ENCODE measurements around the gene C22orf23.
"Not testable (repeated sequence)": the region's sequence is repeated elsewhere in the genome, so short reads cannot be mapped to it uniquely, and the experiment has no call there.

C22orf23 gene

DNA sequence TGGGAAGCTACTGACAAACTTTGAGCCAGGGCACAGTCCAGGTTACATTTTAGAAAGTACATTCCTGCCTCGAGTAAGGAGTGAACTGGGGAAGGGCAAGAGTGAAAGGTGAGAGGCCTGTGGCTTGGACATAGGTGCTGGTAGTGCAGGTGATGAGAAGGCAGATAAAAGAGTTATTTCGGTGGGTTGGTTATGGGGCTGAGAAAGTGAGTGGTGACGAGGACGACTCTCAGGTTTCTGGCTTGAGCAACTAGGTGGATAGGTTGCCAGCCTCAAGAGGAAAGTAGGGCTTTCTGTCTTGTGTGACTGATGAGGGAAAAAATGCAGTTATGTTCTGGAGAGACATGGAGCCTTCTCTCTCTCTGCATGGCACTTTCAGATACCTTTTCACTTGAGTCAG is 3.8 kb upstream of the C22orf23 start:
- DNase-seq, result no peak

DNA sequence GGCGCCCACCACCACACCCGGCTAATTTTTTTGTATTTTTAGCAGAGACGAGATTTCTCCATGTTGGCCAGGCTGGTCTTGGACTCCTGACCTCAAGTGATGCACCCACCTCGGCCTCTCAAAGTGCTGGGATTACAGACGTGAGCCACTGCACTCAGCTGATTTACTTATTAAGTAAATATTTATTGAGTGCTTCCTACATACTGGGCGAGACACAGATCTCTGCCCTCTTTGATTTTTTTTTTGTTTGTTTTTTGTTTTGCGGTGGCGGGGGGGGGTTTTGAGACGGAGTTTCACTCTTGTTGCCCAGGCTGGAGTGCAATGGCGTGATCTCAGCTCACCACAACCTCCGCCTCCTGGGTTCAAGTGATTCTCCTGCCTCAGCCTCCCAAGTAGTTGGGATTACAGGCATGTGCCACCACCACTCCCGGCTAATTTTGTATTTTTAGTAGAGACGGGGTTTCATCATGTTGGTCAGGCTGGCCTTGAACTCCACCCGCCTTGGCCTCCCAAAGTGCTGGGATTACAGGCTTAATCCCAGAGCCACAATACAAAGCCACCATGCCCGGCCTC is 2.5 kb upstream of the C22orf23 start:
- DNase-seq, result not testable (repeated sequence)

DNA sequence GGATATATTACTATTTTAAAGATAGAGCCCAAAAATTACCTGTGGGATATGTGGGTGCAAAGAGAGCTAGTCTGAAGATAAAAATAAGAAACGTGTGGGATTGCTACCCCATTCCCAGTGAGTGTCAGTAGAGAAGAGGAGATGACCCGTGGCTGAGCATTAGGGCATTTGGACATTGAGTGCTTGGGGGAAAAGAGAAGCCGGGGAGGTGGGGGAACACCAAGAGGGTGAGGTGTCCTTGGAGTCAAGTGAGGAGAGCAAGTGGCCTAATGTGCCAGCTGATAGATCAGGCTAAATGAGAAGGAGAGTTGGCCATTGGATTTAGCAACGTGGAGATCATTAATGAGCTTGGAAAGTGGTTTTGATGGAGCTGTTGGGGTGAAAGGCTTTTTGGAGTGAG is 1.3 kb upstream of the C22orf23 start:
- no peak for DNase-seq

DNA sequence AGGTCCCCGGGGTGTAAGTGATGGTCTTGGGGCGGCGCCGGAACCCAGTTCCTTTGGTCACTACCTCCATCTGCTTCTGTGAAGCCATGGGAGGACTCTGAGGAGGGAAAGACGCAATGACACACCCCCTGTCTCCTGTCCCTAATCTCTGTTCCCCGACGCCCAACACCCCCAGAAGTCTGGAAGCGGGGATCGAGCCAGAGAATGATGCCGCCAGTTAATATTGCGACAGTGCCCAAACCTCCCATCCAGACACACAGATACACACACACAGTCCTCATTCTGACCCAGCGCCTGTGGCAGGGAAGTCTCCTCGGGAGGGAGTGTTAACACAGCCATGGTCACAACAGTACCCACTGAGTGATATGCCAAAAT is 352 bp downstream of the C22orf23 start:
- peak in 3 of 51 donors; percentile 55 to 83 (median 57) for DNase-seq

DNA sequence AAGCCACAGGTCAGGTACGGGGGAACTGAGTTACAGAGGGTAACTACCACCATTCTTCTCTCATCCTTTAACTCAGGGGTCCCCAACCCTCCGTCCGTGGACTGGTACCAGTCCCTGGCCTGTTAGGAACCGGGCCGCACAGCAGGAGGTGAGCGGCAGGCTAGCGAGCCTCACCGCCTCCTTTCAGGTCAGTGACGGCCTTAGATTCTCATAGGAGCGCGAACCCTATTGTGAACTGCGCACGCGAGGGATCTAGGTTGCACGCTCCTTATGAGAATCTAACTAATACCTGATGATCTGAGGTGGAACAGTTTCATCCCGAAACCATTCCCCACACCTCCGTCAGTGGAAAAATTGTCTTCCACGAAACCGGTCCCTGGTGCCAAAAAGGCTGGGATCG is 772 bp downstream of the C22orf23 start:
- DNase-seq, result not testable (repeated sequence)

DNA sequence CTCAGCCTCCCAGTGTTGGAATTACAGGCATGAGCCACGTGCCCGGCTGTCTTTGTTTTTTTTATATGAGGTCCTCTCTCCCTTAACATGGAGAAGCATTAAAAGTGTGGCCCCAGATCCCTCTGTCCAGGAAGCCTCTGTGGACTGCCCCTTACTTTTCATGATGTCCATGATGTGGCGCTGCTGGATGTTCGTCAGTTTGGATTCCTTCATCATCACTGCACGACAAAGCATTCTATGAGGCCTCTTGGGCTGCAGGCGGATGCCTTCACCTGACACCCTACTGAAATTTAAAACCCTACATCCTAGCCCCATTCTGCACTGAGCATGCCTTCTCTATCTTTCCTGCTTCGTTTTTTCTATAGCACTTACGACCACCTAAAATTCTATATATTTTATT is 2.1 kb downstream of the C22orf23 start:
- DNase-seq, result no peak

DNA sequence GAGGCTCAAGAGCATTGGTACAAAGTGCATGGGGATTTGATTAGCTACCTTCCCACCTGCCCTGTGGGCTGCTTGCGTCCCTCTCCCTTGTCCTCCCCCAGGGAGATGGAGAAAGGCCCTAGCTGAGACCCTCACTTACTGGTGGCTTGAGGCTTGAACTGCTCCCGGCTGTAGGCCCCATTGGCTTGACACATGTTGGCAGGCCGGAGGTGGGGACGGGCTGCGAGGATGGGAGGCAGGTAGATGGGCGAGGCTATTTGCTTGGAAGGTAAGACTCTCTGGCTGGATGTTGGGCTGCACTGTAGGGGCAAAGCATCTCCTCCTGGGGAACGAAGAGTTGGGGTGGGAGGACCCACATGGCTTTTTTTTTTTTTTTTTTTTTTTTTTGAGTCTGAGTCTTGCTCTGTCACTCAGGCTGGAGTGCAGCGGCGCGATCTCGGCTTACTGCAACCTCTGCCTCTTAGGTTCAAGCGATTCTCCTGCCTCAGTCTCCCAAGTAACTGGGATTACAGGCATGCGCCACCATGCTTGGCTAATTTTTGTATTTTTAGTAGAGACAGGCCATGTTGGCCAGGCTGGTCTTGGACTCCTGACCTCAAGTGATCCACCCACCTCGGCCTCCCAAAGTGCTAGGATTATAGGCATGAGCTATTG is 6.1 kb downstream of the C22orf23 start:
- DNase-seq, result not testable (repeated sequence)

DNA sequence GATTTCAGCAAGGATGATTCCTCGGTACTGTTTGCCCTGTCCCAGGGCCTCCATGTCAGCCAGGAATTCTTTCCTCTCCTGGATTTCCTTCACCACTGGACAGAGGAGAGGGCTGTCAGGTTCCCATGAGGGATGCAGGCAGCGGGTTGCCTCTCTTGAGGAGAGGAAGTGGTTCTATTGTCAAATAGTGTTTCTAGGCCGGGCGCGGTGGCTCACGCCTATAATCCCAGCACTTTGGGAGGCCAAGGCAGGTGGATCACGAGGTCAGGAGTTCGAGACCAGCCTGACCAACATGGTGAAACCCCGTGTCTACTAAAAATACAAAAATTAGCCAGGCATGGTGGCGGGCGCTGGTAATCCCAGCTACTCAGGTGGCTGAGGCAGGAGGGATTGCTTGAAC is 9.0 kb downstream of the C22orf23 start:
- DNase-seq, result not testable (repeated sequence)

DNA sequence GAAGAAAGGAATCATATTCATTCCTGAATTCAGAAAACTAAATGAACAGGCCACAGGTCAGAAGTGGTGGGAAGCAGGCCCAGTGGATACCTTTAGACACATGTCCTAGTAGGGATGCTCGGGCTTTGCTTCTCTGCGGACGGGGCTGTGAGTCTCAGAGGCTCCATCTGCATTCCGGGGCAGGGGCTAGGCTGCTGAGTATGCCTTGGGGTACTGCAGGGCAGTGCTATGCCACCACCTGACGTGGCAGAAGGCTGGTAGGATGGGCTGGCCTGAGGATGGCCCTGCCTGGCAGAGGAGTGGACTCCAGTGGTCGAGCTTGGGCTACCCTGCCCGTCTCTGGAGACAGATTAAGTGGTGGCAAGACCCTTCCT is 9.6 kb downstream of the C22orf23 start:
- DNase-seq, result no peak

DNA sequence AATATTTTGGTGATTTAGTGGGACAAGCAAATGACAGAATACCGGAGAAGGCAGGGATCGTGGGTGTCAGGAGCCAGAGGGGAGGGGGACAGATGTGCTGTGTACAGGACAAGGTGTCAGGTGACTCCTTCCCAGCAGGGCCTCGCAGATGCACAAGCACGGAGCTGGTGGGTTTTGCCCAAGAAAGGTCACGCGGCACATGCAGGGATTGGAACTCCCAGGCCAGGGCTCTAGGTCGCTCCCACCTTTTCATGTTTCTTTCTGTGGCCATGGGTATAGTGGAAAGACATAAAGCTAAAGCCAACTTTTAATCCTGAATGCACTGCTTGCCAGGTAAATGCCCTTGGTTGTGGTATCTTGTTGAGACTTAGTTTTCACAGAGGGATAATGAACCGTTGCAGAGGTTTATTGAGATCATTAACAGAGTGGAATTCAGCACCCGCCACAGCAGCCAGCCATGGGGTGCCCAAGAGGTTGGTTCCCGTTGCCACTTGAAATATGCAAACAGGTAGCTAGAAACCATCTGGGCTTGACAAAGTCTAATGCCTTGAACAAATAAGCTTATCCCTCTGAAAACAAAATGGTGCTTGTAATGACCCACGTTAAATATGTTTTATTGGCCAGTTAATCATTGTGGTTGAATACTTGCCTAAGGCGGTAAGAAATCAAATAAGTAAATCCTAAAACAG is 10.1 kb downstream of the C22orf23 start:
- DNase-seq, result no peak

DNA sequence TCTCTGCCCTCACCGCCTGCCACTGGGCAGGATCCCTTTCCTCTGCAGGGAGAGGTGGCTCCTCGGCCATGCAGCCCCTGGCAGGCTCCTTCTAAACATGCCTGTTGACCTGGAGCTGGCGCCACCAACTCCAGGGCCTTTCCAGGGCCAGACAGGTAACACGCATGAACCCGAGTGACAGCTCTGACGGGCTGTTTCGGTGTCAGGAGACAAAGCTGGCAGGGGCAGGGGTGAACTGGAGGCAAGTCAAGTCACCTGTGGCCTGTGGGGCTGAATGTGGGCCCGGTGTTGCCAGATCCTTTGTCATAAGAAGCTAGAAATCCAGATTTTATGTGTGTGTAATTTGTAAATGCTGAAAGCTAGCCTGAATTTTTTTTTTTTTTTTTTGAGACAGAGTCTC is 11.3 kb downstream of the C22orf23 start:
- no peak for DNase-seq

DNA sequence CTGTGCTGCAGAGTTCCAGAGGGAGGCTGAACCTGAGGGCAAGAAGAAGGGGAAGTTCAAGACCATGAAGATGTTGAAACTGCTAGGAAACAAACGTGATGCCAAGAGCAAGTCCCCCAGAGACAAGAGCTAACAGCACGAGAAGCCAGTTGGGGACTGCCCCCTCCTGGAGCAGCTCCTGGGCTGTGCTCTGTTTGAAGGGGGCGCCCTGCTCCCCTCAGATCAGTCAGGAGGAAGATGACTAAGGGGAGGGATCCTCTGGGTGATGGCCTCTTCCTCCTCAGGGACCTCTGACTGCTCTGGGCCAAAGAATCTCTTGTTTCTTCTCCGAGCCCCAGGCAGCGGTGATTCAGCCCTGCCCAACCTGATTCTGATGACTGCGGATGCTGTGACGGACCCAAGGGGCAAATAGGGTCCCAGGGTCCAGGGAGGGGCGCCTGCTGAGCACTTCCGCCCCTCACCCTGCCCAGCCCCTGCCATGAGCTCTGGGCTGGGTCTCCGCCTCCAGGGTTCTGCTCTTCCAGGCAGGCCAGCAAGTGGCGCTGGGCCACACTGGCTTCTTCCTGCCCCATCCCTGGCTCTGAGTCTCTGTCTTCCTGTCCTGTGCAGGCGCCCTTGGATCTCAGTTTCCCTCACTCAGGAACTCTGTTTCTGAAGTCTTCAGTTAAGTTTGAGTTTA is 12.6 kb downstream of the C22orf23 start:
- DNase-seq, result no peak

DNA sequence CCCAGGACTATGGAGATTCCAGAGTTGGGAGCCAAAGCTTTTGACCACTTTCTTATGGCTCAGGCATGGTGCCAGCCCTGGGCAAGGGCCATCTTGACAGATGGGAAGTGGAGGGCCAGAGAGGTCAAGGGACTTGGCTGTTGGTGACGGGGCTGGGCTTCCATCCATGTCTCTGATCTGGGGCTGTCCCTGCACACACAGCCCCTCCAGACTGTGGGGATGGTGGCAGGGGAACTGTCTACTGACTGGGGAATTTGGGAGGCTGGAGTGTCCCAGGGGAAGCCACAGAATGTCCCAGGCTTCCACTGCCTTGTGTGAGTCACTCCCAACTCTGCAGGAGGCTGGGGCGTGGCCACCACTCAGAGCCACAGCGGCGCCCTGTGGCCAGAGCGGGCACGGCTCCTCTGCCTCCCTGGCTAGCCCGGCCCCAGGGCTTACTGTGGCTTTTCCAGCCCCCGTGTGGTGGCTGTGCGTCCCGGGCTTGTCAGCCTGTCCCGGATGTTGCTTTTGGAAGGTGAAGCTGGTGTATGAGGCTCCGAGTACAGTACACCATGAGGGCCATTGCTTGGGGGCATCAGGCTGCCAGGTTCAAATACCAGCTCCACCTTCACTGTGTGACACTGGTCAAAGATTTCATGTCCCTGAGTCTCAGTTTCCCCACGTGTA is 19.6 kb downstream of the C22orf23 start:
- DNase-seq, result peak; percentile 7 to 86 (median 65)

DNA sequence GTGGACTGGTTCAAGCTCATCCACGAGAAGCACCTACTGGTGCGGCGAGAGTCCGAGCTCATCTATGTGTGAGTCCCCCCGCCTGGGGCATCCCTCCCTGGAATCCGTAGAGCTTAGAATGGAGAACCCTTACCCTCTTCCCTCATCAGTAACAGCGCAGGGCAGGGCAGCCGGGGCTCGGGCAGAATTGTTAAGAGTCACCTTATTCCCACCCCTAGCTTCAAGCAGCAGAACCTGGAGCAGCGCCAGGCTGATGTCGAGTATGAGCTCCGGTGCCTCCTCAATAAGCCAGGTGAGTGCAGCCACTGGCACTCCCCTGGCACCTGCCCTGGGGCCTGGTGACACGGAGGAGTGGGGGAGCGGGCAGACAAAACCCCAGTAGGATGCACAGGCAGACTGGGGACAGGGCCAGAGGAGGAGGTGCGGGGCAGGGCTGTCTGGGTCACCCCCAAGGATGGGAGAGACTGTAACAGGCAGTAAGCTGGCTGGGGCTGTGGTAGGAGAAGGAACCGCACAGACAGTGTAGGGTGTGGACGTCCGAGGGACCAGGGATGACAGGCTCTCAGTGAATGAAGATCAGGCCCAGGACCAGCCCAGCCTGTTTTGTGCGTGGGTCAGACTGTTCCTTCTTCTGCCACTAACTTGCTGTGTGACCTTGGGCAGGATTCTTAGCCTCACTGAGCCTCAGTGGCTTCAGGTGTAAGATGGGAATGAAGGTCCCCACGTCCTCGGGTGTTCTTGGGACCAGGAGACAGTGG is 20.4 kb downstream of the C22orf23 start:
- DNase-seq, result no peak

DNA sequence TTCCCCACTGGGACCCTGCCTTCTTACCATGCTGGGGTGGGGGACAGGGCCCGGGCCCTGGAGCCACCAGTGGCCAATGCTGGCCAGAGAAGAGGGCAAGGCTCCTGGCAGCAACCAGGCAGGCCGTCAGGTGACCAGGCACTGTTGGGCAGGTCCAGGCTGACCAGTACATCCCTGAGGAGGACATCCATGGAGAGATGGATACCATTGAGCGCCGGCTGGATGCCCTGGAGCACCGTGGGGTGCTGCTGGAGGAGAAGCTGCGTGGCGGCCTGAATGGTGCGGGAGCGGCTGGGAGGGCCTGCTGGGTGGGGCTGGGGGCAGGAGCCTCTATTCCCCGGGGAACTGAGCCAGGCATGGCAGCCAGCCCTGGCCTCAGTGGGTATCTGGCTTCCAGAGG is 21.0 kb downstream of the C22orf23 start:
- DNase-seq, result no peak

DNA sequence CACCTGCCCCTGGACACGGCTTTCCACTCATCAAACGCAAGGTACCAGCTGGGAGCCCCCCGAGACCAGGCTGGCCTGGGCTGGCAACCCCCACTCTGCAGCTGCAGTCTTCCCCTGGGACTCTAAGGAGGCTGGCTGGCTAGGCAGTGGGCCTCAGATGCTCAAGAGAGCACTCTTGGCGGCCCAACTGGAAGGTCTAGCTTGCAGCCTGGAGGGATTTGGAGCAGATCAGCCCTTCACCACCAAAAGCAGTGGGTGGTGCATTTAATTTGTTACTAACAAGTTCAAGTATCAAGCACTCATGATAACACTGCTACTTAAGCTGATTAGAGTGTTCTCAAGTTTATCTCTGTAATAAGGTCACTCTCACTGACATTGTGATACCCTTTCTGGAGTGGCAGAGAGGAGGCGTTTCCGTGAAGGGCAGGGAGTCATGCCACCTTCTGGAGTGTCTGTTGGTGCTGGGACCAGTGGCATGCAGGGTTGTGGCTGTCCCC is 21.5 kb downstream of the C22orf23 start:
- no peak for DNase-seq

DNA sequence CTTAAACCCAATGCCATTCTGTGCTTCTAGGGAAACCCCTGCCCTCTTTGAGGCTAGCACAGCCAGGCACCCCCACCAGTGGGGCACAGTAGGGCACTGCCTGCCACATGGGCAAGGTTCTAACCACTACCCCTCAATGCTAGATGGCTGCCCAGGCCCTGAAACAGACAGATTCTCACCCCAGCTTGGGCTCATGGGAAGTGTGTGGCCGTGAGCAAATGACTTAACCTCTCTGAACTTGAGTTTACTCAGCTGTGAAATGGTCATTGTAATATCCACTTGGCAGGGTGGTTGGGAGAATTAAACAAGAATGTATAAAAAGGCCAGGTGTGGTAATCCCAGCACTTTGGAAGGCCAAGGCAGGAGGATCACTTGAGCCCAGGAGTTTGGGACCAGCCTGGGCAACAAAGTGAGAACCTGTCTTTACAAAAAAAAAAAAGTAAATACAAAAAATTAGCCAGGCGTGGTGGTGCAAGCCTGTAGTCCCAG is 22.4 kb downstream of the C22orf23 start:
- no peak for DNase-seq

DNA sequence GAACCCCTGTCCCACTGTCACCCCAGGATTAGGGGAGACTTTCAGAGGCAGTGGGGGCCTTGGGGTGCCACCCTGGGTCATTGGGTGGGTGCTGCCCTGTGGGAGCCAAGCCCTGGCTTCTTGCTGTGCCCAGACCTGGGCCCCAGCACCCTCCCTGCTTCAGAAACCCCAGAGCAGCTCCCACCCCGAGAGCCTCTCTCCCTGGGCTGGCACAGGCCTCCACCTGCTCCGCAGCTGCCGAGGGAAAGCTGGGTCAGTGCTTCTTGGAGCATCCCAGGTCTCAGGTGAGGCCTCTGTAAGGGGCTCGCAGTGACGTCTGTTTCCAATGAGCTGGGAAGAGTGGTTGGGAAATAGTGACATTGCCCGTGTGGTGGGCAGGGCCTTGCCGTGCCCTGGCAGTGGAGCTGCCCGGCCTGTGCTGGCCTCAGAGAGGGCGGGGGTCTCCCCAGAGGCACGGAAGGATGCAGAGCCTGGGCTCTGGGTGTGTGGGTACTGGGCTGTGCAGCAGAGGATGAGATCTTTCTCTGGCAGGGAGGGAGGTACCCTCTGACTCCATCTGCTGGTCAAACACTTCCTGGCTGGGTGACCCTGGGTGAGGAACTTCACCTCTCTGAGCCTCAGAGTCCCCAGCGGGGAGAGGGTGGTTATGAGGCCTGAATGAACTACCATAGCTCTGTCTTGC is 23.0 kb downstream of the C22orf23 start:
- DNase-seq, result peak in 12 of 51 donors; percentile 5 to 37 (median 14)

DNA sequence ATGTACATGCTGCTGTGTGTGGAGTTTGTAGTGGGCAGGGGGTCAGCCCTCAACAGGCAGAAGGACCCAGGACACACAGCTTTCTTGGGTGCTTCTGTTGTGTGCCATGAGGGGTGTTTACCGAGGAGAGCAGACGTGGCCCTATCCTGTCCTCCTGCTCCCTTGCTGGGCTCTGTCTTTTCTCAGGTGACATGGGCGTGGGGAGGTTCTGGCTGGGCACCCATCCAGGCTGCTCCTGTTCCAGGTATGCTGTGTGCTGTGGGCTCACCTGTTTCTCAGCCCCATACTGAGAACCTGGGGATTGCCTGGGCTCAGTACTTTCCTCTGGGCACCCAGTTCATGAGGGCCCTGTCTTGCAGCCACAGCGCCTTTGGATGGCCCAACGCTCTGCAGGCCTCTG is 24.0 kb downstream of the C22orf23 start:
- no peak for DNase-seq

DNA sequence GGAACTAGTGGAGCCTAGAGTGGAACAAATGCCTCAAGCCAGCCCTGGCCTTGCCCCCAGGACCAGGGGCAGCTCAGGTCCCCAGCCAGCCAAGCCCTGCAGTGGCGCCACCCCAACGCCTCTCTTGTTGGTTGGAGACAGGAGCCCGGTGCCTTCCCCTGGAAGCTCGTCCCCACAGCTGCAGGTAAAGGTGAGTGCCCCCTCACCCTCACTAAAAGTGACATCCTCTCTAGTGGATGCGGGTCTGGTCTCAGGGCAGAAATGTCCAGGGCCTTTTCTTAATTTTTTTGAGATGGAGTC is 25.8 kb downstream of the C22orf23 start:
- no peak for DNase-seq

Data from hypothalamus (tissue), 51 donors.